ENCODE results near the gene RPS21. TPM values are rescaled to one million over a fixed set of nuclear protein-coding genes. Genes with fewer than 3 reads are reported as not detected.

RPS21 gene
- total RNA-seq, 2 experiments from 2014 or later: 2,670 to 2,760 TPM

GRCh38 chr20:62433658-62434497 lies 47.0 kb downstream of the RPS21 start:
- ATAC-seq (no peak), DNase-seq (no peak)
- H3K27ac Mint-ChIP-seq: no peak overlapping the region
- no peaks in the 10 kb centered on the region for H3K4me1 Mint-ChIP-seq (ENCODE audit: low read depth)
- H3K27me3 Mint-ChIP-seq: peaks cover 13% of the 10 kb centered on the region
- H3K4me3 Mint-ChIP-seq: no peak overlapping the region
- intact Hi-C loops (cut with micrococcal nuclease): no loop called here
- no peak for TF ChIP-seq CTCF (IDR thresholded peaks at IDR 0.05)
- H3K9me3 Mint-ChIP-seq: no peaks in the 10 kb centered on the region
- ChIA-PET POLR2A (no interaction called here), CTCF (no interaction called here)
- no peaks in the 10 kb centered on the region for H3K36me3 Mint-ChIP-seq (ENCODE audit: low read depth)

GRCh38 chr20:62436692-62437091 lies 49.8 kb downstream of the RPS21 start:
- Mint-ChIP-seq H3K27ac (no peak overlapping the region), H3K36me3 (ENCODE audit: low read depth) (no peaks in the 10 kb centered on the region), H3K27me3 (peaks cover 13% of the 10 kb centered on the region), H3K9me3 (no peaks in the 10 kb centered on the region), H3K4me3 (no peak overlapping the region), H3K4me1 (ENCODE audit: low read depth) (no peaks in the 10 kb centered on the region)
- DNase-seq: no peak
- intact Hi-C loops (cut with micrococcal nuclease): no loop called here
- no peak for ATAC-seq
- POLR2A ChIA-PET: no interaction called here
- no peak for TF ChIP-seq CTCF (IDR thresholded peaks at IDR 0.05)
- CTCF ChIA-PET: no interaction called here

GRCh38 chr20:62437496-62437895 lies 50.6 kb downstream of the RPS21 start:
- no peak for DNase-seq
- ATAC-seq: no peak
- ChIA-PET POLR2A (no interaction called here), CTCF (no interaction called here)
- Mint-ChIP-seq H3K27me3 (peaks cover 13% of the 10 kb centered on the region), H3K4me1 (ENCODE audit: low read depth) (no peaks in the 10 kb centered on the region), H3K27ac (no peak overlapping the region), H3K4me3 (no peak overlapping the region), H3K9me3 (no peaks in the 10 kb centered on the region), H3K36me3 (ENCODE audit: low read depth) (no peaks in the 10 kb centered on the region)
- intact Hi-C loops (cut with micrococcal nuclease): no loop called here
- TF ChIP-seq CTCF (IDR thresholded peaks at IDR 0.05): no peak

- peaks cover 15% of the 10 kb centered on the region for H3K27me3 Mint-ChIP-seq
- H3K9me3 Mint-ChIP-seq: no peaks in the 10 kb centered on the region
- no peak for TF ChIP-seq CTCF (IDR thresholded peaks at IDR 0.05)
- ChIA-PET CTCF (no interaction called here), POLR2A (no interaction called here)
- no peaks in the 10 kb centered on the region for H3K4me1 Mint-ChIP-seq (ENCODE audit: low read depth)
- no peak for ATAC-seq
- H3K4me3 Mint-ChIP-seq: no peak overlapping the region
- H3K36me3 Mint-ChIP-seq (ENCODE audit: low read depth): no peaks in the 10 kb centered on the region
- intact Hi-C loops (cut with micrococcal nuclease): no loop called here
- no peak for DNase-seq
- H3K27ac Mint-ChIP-seq: no peak overlapping the region
Measured at GRCh38 chr20:62437927-62438326, 51.0 kb downstream of the RPS21 start.

Other genes with a start within 250 kb of the RPS21 start
- gene PSMA7, start 243.7 kb upstream of the RPS21 start, total RNA-seq: 100 to 1,000 TPM; 286 to 289 TPM
- 10 to 100 TPM; 15.3 to 16.1 TPM for gene SS18L1, start 243.3 kb upstream of the RPS21 start, total RNA-seq
- 10 to 100 TPM; 36.5 to 40.5 TPM for gene MTG2, start 204.1 kb upstream of the RPS21 start, total RNA-seq
- not detected for gene HRH3, start 166.8 kb upstream of the RPS21 start, total RNA-seq
- gene OSBPL2, start 148.6 kb upstream of the RPS21 start, total RNA-seq: 10 to 100 TPM; 23.6 to 24.3 TPM
- gene ADRM1, start 84.1 kb upstream of the RPS21 start, total RNA-seq: 100 to 1,000 TPM; 110 to 115 TPM
- gene LAMA5, start 19.8 kb upstream of the RPS21 start, total RNA-seq: under 1 TPM; 0.25 to 0.76 TPM
- 1 to 10 TPM; 3.2 to 4.5 TPM for gene CABLES2, start 20.2 kb downstream of the RPS21 start, total RNA-seq
- not detected for gene RBBP8NL, start 40.4 kb downstream of the RPS21 start, total RNA-seq
- gene GATA5, start 88.9 kb downstream of the RPS21 start, total RNA-seq: not detected